Measurements from ENCODE around the gene LONP1.

- TF ChIP-seq, protein P1, sequence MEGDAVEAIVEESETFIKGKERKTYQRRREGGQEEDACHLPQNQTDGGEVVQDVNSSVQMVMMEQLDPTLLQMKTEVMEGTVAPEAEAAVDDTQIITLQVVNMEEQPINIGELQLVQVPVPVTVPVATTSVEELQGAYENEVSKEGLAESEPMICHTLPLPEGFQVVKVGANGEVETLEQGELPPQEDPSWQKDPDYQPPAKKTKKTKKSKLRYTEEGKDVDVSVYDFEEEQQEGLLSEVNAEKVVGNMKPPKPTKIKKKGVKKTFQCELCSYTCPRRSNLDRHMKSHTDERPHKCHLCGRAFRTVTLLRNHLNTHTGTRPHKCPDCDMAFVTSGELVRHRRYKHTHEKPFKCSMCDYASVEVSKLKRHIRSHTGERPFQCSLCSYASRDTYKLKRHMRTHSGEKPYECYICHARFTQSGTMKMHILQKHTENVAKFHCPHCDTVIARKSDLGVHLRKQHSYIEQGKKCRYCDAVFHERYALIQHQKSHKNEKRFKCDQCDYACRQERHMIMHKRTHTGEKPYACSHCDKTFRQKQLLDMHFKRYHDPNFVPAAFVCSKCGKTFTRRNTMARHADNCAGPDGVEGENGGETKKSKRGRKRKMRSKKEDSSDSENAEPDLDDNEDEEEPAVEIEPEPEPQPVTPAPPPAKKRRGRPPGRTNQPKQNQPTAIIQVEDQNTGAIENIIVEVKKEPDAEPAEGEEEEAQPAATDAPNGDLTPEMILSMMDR (IDR thresholded peaks at IDR 0.05; ENCODE audit: insufficient read depth, low read length), result no peak
- no peak for TF ChIP-seq POLR2AphosphoS5 (IDR thresholded peaks at IDR 0.05; ENCODE audit: low read depth)
Measured at GRCh38 chr19:5646703-5647102, 73.2 kb downstream of the LONP1 start.
